ENCODE data around the gene UBXN6.
A peak's percentile ranks its signal among the peaks of the same experiment; 100 is the strongest.

UBXN6 gene

GRCh38 chr19:4455719-4456475 is 1.7 kb downstream of the UBXN6 start:
- H3K27me3 ChIP-seq (ENCODE audit: control insufficient read depth in 1 of 2, insufficient read depth in 1 of 2, low read length in 2 of 2): no peaks in the 10 kb centered on the region
- WGBS: 75% methylated on average over 15 of the region's 15 CpGs
- H3K9ac ChIP-seq (ENCODE audit: low read length): peak overlapping the region; percentile 100
- peak overlapping the region; percentile 58 for H2AK5ac ChIP-seq (ENCODE audit: low read length, severe bottlenecking)
- peak overlapping the region; percentile 91 for H3K27ac ChIP-seq (ENCODE audit: low read length, poor library complexity, severe bottlenecking)
- H3K4me1 ChIP-seq (ENCODE audit: control insufficient read depth, insufficient read depth, low read depth, low read length): peaks cover 38% of the 10 kb centered on the region
- H3K4ac ChIP-seq (ENCODE audit: low read depth in 1 of 2, low read length in 2 of 2): peak overlapping the region; percentile 95 to 96
- H2BK15ac ChIP-seq (ENCODE audit: low read depth, poor library complexity, severe bottlenecking): peak overlapping the region; percentile 65
- peak overlapping the region; percentile 71 to 99 for H3K4me3 ChIP-seq (ENCODE audit: insufficient read depth in 1 of 2, low read depth in 1 of 2, low read length in 2 of 2)
- H2BK120ac ChIP-seq (ENCODE audit: low read depth, low read length): peak overlapping the region; percentile 80
- H2AFZ ChIP-seq (ENCODE audit: low read depth, low read length): no peak overlapping the region
- H3K36me3 ChIP-seq (ENCODE audit: control insufficient read depth in 1 of 2, insufficient read depth in 2 of 2, low read depth in 1 of 2, low read length in 2 of 2): peaks cover 31 to 40% of the 10 kb centered on the region in 2 experiments
- H4K91ac ChIP-seq (ENCODE audit: low read length): peak overlapping the region; percentile 98
- H3K23ac ChIP-seq (ENCODE audit: low read length in 2 of 2): peak overlapping the region in 1 of 2 experiments; percentile 65
- peak; percentile 63 for DNase-seq
- H4K8ac ChIP-seq (ENCODE audit: low read length): peak overlapping the region; percentile 47
- peak overlapping the region; percentile 46 to 69 for H2BK12ac ChIP-seq (ENCODE audit: low read length in 2 of 2)
- H3K4me2 ChIP-seq (ENCODE audit: low read length, poor library complexity, severe bottlenecking): peak overlapping the region; percentile 94
- H3K79me1 ChIP-seq (replicated peaks; ENCODE audit: low read length, poor library complexity, severe bottlenecking): peaks cover 30% of the 10 kb centered on the region
- H3K9me3 ChIP-seq (ENCODE audit: control insufficient read depth, low read length): no peaks in the 10 kb centered on the region
- H2BK5ac ChIP-seq (ENCODE audit: low read depth, low read length, poor library complexity, severe bottlenecking): peak overlapping the region; percentile 66
- H3K18ac ChIP-seq (ENCODE audit: low read depth in 1 of 2, low read length in 2 of 2): peak overlapping the region; percentile 68 to 95
- peak overlapping the region in 1 of 2 experiments; percentile 96 for H3K14ac ChIP-seq (ENCODE audit: low read length in 2 of 2)

GRCh38 chr19:4454747-4455718 is 2.6 kb downstream of the UBXN6 start:
- H4K91ac ChIP-seq (ENCODE audit: low read length): peak overlapping the region; percentile 83
- peak overlapping the region; percentile 100 for H3K9ac ChIP-seq (ENCODE audit: low read length)
- peak overlapping the region; percentile 34 to 99 for H3K4me3 ChIP-seq (ENCODE audit: insufficient read depth in 1 of 2, low read depth in 1 of 2, low read length in 2 of 2)
- H3K4me1 ChIP-seq (ENCODE audit: control insufficient read depth, insufficient read depth, low read depth, low read length): peaks cover 38% of the 10 kb centered on the region
- peak overlapping the region in 1 of 2 experiments; percentile 56 for H3K23ac ChIP-seq (ENCODE audit: low read length in 2 of 2)
- peak overlapping the region; percentile 37 to 65 for H3K4ac ChIP-seq (ENCODE audit: low read depth in 1 of 2, low read length in 2 of 2)
- peak overlapping the region; percentile 91 for H3K27ac ChIP-seq (ENCODE audit: low read length, poor library complexity, severe bottlenecking)
- DNase-seq: peak; percentile 37
- H3K14ac ChIP-seq (ENCODE audit: low read length in 2 of 2): peak overlapping the region in 1 of 2 experiments; percentile 58
- peak overlapping the region; percentile 11 to 73 for H2BK12ac ChIP-seq (ENCODE audit: low read length in 2 of 2)
- peaks cover 30% of the 10 kb centered on the region for H3K79me1 ChIP-seq (replicated peaks; ENCODE audit: low read length, poor library complexity, severe bottlenecking)
- WGBS: 80% methylated on average over 27 of the region's 29 CpGs
- H2BK120ac ChIP-seq (ENCODE audit: low read depth, low read length): no peak overlapping the region
- peak overlapping the region; percentile 65 for H2BK15ac ChIP-seq (ENCODE audit: low read depth, poor library complexity, severe bottlenecking)
- H3K4me2 ChIP-seq (ENCODE audit: low read length, poor library complexity, severe bottlenecking): peak overlapping the region; percentile 94
- no peaks in the 10 kb centered on the region for H3K9me3 ChIP-seq (ENCODE audit: control insufficient read depth, low read length)
- H3K18ac ChIP-seq (ENCODE audit: low read depth in 1 of 2, low read length in 2 of 2): peak overlapping the region in 1 of 2 experiments; percentile 71
- peak overlapping the region; percentile 20 for H4K8ac ChIP-seq (ENCODE audit: low read length)
- peak overlapping the region; percentile 58 for H2AK5ac ChIP-seq (ENCODE audit: low read length, severe bottlenecking)
- H2BK5ac ChIP-seq (ENCODE audit: low read depth, low read length, poor library complexity, severe bottlenecking): peak overlapping the region; percentile 66
- no peaks in the 10 kb centered on the region for H3K27me3 ChIP-seq (ENCODE audit: control insufficient read depth in 1 of 2, insufficient read depth in 1 of 2, low read length in 2 of 2)
- H2AFZ ChIP-seq (ENCODE audit: low read depth, low read length): no peak overlapping the region
- peaks cover 40 to 45% of the 10 kb centered on the region in 2 experiments for H3K36me3 ChIP-seq (ENCODE audit: control insufficient read depth in 1 of 2, insufficient read depth in 2 of 2, low read depth in 1 of 2, low read length in 2 of 2)

- Histone ChIP-seq H3K79me1 (replicated peaks; ENCODE audit: low read length, poor library complexity, severe bottlenecking) (peaks cover 42% of the 10 kb centered on the region), H3K9ac (ENCODE audit: low read length) (peak overlapping the region; percentile 100), H3K4ac (ENCODE audit: low read depth in 1 of 2, low read length in 2 of 2) (no peak overlapping the region), H2AFZ (ENCODE audit: low read depth, low read length) (no peak overlapping the region), H2BK120ac (ENCODE audit: low read depth, low read length) (no peak overlapping the region), H2AK5ac (ENCODE audit: low read length, severe bottlenecking) (no peak overlapping the region), H3K27ac (ENCODE audit: low read length, poor library complexity, severe bottlenecking) (no peak overlapping the region), H3K4me1 (ENCODE audit: control insufficient read depth, insufficient read depth, low read depth, low read length) (peaks cover 38% of the 10 kb centered on the region), H4K91ac (ENCODE audit: low read length) (no peak overlapping the region), H2BK15ac (ENCODE audit: low read depth, poor library complexity, severe bottlenecking) (no peak overlapping the region), H3K14ac (ENCODE audit: low read length in 2 of 2) (no peak overlapping the region), H3K18ac (ENCODE audit: low read depth in 1 of 2, low read length in 2 of 2) (no peak overlapping the region), H3K36me3 (ENCODE audit: control insufficient read depth in 1 of 2, insufficient read depth in 2 of 2, low read depth in 1 of 2, low read length in 2 of 2) (peaks cover 53 to 60% of the 10 kb centered on the region in 2 experiments), H4K8ac (ENCODE audit: low read length) (no peak overlapping the region), H2BK5ac (ENCODE audit: low read depth, low read length, poor library complexity, severe bottlenecking) (no peak overlapping the region), H3K4me3 (ENCODE audit: insufficient read depth in 1 of 2, low read depth in 1 of 2, low read length in 2 of 2) (peak overlapping the region; percentile 6 to 99), H3K23ac (ENCODE audit: low read length in 2 of 2) (no peak overlapping the region), H3K4me2 (ENCODE audit: low read length, poor library complexity, severe bottlenecking) (no peak overlapping the region), H3K9me3 (ENCODE audit: control insufficient read depth, low read length) (no peaks in the 10 kb centered on the region), H3K27me3 (ENCODE audit: control insufficient read depth in 1 of 2, insufficient read depth in 1 of 2, low read length in 2 of 2) (no peaks in the 10 kb centered on the region), H2BK12ac (ENCODE audit: low read length in 2 of 2) (peak overlapping the region in 1 of 2 experiments; percentile 16)
- no peak for DNase-seq
- WGBS: 89% methylated on average over 34 of the region's 34 CpGs
Observed at GRCh38 chr19:4453232-4454179, 4.1 kb downstream of the UBXN6 start.

Measured in mesenchymal stem cell (in vitro differentiated cells and primary cell).